HCEC 1CT (cell line): ENCODE measurements around the gene TTLL11.
"Not testable (repeated sequence)": the region's sequence is repeated elsewhere in the genome, so short reads cannot be mapped to it uniquely, and the experiment has no call there.

Source experiments
- DNase-seq: peaks from one replicate; pipeline ENCODE4 v3.0.0-alpha.2; 2017

Gene TTLL11

DNA sequence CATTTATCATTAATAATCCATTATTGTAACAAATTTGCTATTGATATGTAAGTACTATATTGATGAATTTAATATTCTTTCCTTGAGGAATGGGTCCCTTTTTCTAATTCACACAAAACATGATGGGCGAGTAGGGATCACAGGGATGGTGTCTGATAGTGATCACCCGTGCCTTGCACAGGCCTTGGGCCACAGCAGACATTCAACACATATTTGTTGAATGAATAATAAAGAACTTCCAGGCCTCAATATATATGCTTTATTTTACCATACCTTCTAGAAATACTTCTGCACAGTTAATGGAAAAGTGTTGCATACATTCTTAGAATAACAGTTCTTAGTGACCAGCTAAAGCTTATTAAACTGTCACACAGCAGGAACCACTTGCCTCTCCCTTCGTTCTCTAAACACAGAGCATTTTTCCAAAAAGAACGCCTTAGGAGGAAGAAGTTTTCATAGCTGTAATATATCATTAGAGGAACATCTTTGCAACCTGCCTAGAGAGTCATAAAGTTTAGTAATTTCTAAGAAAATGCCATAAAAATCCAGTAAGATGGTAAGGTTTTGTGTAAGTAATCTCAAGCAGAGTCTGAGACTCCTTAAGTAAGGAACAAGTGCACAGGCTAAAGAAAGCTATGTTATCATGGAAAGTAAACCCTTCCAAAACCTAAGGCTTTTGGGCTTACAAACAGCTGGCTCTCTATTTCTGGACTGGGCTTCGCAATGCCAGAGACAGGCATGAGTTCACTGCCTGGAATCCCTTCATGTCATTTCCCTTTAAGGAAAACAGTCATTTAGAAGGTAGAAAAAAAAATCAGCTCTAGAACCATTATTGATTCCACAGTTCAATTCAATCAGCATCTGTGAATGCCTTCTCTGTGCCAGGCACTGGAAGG, 17.7 kb downstream of the TTLL11 start:
- peak; percentile 39 for DNase-seq

DNA sequence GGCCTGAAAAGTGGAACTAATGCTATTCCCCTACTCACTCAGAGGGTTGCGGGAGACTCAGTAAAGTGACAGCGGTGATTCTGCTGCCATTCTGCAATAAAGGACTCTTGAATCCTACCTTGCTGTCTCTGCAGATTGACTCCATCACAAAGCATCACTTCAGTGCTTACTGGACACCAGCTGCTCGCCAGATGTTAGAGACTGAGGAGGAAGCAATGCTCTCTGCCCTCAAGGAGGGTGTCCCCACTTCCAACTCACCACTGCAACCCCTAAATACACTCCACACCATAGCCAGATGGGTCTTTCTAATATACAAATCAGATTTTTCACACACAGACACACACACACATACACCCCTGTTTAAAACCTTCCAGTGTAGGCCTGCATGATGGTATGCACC, 21.4 kb downstream of the TTLL11 start:
- peak; percentile 60 for DNase-seq

- no peak for DNase-seq
Measured at GRCh38 chr9:122070728-122071515, 22.2 kb downstream of the TTLL11 start.

- not testable (repeated sequence) for DNase-seq
Measured at GRCh38 chr9:122066680-122067079, 26.4 kb downstream of the TTLL11 start.

- no peak for DNase-seq
Measured at GRCh38 chr9:122065923-122066629, 27.0 kb downstream of the TTLL11 start.

DNA sequence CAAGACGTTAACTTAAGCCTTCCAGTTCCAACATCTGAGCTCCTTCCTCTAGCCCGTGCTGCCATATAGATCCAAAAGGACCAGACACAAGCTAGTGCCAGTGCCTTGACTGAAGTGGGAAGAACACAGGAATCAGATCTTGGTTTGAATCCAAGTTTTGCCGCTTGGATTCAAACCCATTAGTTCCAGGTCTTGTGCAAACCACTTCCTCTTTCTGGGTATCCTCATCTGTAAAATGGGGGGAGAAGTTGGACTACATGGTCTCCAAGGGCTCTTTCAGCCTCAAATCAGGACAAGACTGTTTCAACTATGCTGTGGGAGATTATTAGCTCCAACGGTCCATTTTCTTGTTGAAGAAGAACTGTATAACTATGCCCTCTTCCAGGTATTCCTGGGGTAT, 32.6 kb downstream of the TTLL11 start:
- DNase-seq = no peak

DNA sequence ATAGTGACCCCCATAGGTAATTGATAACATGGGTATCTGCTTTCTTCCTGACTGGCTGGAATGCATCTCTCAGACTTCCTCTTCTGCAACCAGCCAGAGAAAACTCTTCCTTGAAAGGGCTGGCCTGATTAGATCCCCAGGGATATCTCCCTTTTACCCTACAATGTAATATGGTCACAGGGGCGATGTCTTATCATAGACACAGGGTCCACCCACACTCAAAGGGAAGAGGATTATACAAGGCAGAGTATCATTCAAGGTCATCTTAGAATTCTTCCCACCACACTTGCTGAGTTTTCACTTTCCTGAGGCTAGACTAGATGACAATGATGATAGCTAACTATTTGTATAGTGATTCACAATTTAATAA, 33.2 kb downstream of the TTLL11 start:
- no peak for DNase-seq

GRCh38 chr9:122059214-122059954, 33.7 kb downstream of the TTLL11 start:
- no peak for DNase-seq

DNA sequence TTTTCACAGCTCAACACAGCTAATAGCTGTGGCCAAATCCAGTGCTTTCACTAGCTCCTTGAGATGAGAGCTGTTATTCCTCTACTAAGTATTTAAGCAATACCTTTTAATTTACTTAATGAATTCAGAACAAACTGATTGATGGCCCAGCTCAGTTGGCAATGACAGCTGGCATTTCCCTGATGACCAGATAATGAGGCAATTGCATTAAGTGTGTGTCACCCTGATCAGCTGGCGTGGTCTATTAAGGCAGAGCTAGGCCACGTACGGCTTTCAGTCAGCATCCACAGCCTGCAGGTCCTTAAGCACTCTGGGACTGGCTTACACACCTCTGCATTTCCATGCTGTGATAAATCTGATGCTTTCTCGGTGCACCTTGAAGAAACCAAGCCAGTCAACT, 34.4 kb downstream of the TTLL11 start:
- no peak for DNase-seq

- DNase-seq = no peak
Measured at GRCh38 chr9:122058051-122058450, 35.1 kb downstream of the TTLL11 start.

DNA sequence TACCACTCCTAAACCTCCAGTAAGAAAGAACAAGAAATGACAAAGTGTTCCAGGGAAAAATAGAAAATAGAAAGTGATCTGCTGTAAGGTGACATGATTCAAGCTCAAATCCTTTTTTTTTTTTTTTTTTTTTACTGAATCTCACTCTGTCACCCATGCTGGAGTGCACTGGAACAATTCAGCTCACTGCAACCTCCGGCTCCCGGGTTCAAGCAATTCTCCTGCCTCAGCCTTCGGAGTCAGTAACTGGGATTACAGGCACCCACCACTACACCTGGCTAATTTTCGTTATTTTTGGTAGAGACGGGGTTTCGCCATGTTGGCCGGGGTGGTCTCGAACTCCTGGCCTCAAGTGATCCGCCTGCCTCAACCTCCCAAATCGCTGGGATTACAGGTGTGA, 35.9 kb downstream of the TTLL11 start:
- DNase-seq = no peak

DNA sequence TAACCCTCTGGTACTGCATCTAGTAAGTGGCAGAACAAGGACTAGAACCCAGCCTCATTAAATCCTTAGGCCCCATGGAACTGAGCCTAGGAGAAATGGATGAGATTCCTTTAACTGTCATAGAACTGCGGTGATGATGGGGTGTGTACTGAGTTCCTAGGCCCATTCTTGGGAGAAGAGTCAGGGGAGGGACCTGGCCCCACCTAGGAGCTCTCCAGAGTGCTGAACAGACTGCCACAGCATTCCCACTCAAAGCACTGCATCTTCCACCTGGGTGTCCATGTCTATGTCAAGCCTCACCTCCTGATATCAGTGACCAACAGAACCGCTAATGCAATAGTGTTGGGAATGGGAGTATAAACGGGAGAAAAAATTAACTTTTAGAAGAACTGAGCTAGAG, 36.6 kb downstream of the TTLL11 start:
- no peak for DNase-seq

- DNase-seq = no peak
Measured at GRCh38 chr9:122055701-122056100, 37.4 kb downstream of the TTLL11 start.

- DNase-seq = no peak
Measured at GRCh38 chr9:122053567-122054350, 39.3 kb downstream of the TTLL11 start.

DNA sequence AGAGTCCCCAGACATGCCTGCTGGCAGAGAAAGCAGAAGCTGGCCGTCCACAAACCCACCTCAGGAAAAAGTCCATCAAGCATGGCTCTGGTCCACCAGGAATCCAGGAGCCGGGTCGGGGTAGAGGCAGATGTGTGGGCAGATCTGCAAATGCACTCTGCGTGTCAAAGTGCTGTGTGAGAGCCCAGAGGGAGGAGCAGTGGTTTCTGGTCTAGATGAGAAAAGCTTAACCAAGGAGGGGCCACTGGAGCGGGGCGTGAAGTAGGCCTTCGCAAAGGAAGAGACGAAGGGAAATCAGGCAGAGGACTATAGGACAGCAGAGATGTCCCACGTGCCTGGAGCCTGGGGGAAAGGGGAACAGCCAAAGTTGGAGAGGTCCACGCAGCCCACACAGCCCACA, 40.0 kb downstream of the TTLL11 start:
- DNase-seq = no peak

GRCh38 chr9:122051351-122052321, 41.5 kb downstream of the TTLL11 start:
- DNase-seq = peak; percentile 5

DNA sequence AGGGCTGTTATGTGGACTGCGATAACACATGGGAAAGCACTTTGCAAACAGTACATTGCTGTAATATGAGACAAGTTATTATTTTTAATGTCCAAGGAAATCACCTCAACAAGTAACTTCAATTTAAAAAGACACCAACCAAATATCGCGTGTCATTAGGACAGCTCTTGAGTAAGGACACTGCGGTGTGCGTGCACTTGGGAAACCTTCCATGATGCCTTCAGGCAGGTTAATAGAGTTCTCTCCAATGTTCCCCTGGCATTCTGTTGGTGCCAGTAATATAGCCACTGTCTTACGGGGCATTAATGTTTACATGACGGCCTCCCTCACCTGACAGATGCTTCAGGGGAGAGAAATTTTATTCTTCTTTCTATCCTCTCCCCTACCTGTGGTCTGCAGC, 42.9 kb downstream of the TTLL11 start:
- DNase-seq = no peak

GRCh38 chr9:122042056-122042455, 51.1 kb downstream of the TTLL11 start:
- no peak for DNase-seq

DNA sequence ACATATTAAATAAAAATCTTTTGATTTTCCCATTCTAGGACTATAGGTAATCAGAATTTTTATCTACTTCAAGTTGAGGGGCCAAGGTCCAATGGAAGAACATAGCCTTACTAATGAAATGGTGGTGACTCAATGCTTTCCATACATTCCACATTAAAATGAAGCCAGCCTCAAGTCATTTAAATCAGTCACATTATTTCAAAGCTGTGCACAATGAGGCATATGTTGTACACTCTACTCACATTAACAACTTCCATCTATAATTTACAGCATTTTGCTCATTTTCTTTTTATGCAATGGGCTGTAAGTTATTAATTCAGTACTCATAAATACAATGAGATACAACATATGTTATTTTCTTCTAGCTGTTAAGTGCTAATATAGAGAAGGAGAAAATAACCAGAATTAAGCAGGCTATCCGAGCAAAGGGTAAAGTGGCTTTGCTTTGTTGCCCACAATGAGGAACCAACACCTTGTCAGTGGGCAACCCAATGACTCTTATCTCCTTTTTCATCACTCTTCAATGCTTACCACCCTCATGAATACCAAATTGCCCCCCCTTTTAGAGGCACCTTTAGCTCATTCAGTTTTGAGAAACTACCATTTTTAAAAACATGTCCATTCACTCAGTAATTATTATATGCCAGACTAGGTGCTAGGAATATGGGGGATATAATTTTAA, 52.4 kb downstream of the TTLL11 start:
- peak; percentile 7 for DNase-seq

GRCh38 chr9:122039234-122039633, 53.9 kb downstream of the TTLL11 start:
- DNase-seq = no peak
